ENCODE data around the gene PTGER1.
"Not testable (repeated sequence)": the region's sequence is repeated elsewhere in the genome, so short reads cannot be mapped to it uniquely, and the experiment has no call there.

The PTGER1 gene

GRCh38 chr19:14473978-14474578 is 1.1 kb downstream of the PTGER1 start:
- no peak for DNase-seq

GRCh38 chr19:14473073-14473977 is 1.8 kb downstream of the PTGER1 start:
- DNase-seq, result no peak

GRCh38 chr19:14472202-14472938 is 2.8 kb downstream of the PTGER1 start:
- DNase-seq, result peak; percentile 77

DNA sequence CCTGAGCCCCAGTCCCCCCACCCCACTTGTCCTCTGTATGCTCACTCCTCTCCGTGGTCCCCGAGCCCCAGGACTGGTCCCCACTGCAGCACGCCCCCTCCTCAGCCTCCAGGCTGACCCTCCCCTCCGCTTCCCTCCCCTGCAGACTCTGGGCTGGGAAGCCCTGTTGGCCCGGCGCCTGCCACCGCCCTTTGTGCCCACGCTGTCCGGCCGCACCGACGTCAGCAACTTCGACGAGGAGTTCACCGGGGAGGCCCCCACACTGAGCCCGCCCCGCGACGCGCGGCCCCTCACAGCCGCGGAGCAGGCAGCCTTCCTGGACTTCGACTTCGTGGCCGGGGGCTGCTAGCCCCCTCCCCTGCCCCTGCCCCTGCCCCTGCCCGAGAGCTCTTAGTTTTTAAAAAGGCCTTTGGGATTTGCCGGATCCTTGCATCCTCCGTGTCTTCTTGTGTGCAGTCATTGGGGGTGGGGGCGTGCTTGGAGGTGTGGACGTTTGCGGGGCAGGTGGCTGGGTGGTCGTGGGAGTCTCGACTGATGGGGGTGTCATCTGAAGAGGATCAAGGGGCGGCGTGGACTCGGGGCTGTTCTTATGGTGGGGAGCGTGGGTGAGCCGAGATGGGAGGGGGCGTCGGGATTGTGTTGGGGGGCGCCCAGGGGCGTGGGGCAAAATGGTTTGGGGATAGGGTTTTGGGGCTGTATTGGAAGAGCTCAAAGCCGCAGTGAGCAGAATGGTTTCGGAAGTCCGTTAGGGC is 3.5 kb downstream of the PTGER1 start:
- DNase-seq, result no peak

- no peak for DNase-seq
Observed at GRCh38 chr19:14470031-14470876, 4.9 kb downstream of the PTGER1 start.

- DNase-seq, result no peak
Observed at GRCh38 chr19:14467816-14468215, 7.3 kb downstream of the PTGER1 start.

DNA sequence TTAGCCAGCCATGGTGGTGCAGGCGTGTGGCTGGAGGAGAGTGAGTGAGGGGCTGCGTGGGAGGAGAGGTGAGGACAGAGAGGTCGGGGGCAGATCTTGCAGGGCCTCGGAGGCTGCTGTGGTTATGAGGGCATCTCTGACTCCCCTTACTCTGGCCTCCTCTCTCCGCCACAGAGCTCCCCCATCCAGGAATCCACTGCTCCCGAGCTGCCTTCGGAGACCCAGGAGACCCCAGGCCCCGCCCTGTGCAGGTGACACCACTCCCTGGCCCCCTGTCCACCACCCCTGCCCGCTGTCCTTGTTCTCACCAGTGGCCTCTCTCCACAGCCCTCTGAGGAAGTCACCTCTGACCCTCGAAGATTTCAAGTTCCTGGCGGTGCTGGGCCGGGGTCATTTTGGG is 7.8 kb downstream of the PTGER1 start:
- DNase-seq, result no peak

GRCh38 chr19:14463747-14464146 is 11.4 kb downstream of the PTGER1 start:
- no peak for DNase-seq

GRCh38 chr19:14462401-14462800 is 12.8 kb downstream of the PTGER1 start:
- DNase-seq, result not testable (repeated sequence)

- no peak for DNase-seq
Observed at GRCh38 chr19:14460935-14461334, 14.2 kb downstream of the PTGER1 start.

DNA sequence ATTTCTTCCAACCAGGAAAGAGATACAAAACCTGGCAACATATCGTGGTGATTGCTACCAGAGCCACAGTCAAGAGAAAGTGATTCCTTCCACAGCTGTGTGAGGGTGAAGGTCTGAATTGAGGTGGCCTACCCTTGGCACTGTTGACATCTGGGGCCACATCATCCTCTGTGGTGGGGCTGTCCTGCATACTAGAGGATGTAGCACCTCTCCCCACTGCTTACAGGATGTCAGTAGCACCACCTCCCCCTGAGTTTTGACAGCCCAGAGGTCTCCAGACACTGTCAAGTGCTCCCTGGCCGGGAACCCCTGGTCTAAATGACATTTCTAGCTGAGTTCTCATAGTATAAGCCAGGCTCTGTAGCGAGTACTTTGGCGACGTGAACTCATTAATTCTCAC is 15.5 kb downstream of the PTGER1 start:
- DNase-seq, result no peak

- DNase-seq, result not testable (repeated sequence)
Observed at GRCh38 chr19:14452303-14452702, 22.9 kb downstream of the PTGER1 start.

GRCh38 chr19:14450876-14451275 is 24.3 kb downstream of the PTGER1 start:
- DNase-seq, result no peak

DNA sequence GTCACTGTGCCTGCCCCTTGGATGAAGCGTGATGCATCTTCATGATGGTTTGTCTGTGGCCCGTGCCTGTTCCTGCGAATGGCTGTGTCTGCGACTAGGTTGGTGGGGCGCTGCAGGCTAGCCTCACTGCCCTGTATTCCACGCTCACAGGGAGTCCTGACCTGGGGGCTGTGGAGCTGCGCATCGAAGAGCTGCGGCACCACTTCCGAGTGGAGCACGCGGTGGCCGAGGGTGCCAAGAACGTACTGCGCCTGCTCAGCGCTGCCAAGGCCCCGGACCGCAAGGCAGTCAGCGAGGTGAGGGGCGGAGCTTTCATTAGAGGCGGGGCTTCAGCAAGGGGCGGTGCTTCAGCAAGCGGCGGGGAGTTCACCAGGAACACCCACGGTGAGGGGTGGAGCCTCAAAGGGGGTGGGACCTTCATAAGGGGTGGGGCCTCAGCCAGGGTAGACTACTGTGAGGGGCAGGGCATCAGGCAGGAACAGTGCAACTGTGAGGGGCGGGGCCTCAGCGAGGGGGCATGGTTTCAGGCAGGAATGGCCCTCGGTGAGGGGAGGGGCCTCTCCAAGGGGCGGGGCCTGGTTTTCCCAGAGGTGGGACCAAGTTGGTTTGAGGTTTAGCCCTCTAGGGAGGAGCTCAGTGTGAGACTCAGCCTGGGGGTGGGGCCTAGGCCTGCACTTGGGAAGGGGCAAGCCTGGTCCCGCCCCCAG is 24.8 kb downstream of the PTGER1 start:
- peak; percentile 35 for DNase-seq

- no peak for DNase-seq
Observed at GRCh38 chr19:14449321-14449720, 25.8 kb downstream of the PTGER1 start.

DNA sequence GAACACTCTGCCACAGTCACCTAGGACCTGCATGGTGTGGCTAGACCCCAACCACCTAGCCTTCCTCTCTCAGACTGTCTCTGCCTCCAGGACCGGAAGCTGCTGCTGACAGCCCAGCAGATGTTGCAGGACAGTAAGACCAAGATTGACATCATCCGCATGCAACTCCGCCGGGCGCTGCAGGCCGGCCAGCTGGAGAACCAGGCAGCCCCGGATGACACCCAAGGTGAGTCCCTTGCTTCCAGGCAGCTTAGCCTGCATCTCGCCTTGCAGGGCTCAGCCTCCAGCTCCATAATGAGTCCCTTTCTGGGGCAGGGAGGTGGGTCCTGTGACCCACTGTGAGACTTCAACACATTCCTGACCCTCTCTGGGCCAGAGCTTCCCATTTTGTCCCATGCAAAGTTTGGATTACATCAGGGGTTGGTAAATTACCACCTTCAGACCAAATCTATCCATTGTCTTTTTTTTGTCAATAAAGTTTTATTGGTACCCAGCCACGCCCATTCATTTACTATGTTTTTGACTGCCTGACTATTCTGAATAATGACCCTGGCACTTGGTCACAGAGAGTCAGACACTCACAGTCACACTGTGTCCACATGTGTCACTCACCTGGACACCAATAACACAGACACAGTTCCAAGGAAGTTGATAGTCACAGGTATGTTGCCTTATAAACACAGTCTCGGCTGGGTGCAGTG is 28.7 kb downstream of the PTGER1 start:
- DNase-seq, result no peak

DNA sequence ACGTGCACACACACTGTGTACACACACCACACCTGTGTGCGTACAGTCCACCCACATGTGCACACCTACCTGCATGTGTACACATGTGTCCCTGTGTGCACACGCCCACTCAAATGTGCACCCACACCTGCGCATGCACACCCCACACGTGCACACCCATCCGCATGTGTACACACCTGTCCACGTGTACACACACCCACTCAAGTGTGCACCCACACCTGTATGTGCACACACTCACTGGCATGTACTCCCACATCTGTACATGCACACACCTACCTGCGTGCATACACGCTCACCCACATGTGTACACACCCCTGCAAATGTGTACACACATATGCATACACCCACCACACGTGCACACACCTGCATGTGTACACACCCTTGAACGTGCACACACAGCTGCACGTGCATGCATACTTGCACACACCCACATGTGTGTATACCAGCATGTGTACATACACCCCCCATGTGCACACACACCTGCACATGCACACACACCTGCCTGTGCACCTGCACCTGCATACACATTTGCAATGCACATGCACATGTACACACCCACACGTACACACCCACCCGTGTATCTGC is 31.4 kb downstream of the PTGER1 start:
- DNase-seq, result no peak

DNA sequence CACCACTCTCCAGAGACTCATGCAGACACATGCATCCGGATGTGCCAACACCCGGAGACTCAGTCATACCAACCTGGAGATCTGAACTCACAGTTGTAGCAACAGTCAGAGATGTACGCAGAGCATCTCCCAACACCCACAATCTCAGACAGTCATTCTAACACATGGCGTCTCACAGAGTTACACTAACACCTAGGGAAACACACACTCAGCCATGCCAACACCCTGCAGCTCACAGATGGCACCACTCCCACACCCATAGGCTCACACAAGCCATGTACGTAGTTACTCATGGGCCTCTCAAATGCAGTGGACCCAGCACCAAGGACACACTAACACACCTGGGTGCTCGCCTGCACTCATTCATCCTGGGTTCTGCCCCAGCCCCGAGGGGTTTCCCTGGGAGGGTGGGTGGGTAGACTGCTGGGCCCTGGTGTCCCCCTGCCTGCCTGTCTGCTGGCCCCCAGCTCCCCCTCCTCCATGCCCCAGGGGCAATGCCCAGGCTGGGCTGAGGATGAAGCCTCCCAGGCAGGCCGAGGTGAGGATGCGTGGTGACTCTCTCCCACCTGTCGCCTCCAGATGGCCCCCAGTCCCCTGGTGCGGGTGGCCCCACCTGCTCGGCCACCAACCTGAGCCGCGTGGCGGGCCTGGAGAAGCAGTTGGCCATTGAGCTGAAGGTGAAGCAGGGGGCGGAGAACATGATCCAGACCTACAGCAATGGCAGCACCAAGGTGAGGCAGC is 32.1 kb downstream of the PTGER1 start:
- no peak for DNase-seq
